Measurements from ENCODE around the gene NVL. TPM values are rescaled to one million over a fixed set of nuclear protein-coding genes. Genes with fewer than 3 reads are reported as not detected.

The NVL gene
- total RNA-seq, 4 donors from 2014 or later: 10.0 to 21.9 (median 17.3) TPM

DNA sequence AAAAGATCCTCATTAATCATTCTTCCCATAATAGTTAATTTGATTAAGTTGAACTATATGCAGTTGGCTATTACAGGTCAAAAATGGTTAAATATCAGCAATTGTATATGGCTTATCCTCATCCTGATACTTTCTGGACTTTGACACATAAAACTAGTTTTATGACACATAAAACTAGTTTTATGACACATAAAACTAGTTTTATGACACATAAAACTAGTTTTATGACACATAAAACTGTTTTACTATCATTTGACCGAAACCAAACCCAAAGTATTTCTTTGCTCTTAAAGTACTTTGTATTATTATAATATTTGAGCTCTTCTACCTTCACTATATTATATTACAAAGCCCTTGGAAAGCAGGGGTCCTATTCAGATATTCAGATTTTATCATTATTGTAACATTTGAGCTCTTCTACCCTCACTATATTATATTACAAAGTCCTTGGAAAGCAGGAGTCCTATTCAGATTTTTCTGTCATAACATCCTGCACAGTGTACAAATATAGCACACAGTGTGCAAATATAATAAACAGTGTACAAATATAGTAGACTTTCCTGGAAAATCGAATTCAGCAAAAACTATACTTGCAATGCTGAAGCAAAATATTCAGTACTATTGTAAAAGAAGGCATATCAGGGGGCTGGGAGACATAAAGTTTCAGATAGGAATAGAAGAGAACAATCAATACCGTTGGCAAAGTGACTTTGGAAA is 53.0 kb downstream of the NVL start:
- no peak for TF ChIP-seq CTCF (IDR thresholded peaks at IDR 0.05)
- no peak for ATAC-seq (ENCODE audit: low FRiP score)
- DNase-seq (ENCODE audit: low spot score): no peak

- DNase-seq (ENCODE audit: low spot score): no peak
- ATAC-seq (ENCODE audit: low FRiP score): no peak
- TF ChIP-seq CTCF (IDR thresholded peaks at IDR 0.05): no peak
Observed at GRCh38 chr1:224274970-224275626, 54.9 kb downstream of the NVL start.

- no peak for ATAC-seq (ENCODE audit: low FRiP score)
- TF ChIP-seq CTCF (IDR thresholded peaks at IDR 0.05): no peak
- no peak for DNase-seq (ENCODE audit: low spot score)
Observed at GRCh38 chr1:224273641-224274040, 56.3 kb downstream of the NVL start.

- DNase-seq (ENCODE audit: low spot score): no peak
- no peak for TF ChIP-seq CTCF (IDR thresholded peaks at IDR 0.05)
Observed at GRCh38 chr1:224271106-224271505, 58.9 kb downstream of the NVL start.

GRCh38 chr1:224267925-224268324 is 62.0 kb downstream of the NVL start:
- ATAC-seq (ENCODE audit: low FRiP score): no peak
- no peak for TF ChIP-seq CTCF (IDR thresholded peaks at IDR 0.05)

More at GRCh38 chr1:224271106-224271505, 58.9 kb downstream of the NVL start:
- no peak for ATAC-seq (ENCODE audit: low FRiP score)

GRCh38 chr1:224266915-224267856 is 62.8 kb downstream of the NVL start:
- no peak for TF ChIP-seq CTCF (IDR thresholded peaks at IDR 0.05)
- ATAC-seq (ENCODE audit: low FRiP score): no peak
- DNase-seq (ENCODE audit: low spot score): no peak

More at GRCh38 chr1:224267925-224268324, 62.0 kb downstream of the NVL start:
- no peak for DNase-seq (ENCODE audit: low spot score)
